HG03097 (cell line): ENCODE results near the gene RASGRP2.
"Not testable (repeated sequence)": the region's sequence is repeated elsewhere in the genome, so short reads cannot be mapped to it uniquely, and the experiment has no call there.

Experiments used
- ATAC-seq: cut with Tn5 transposase; IDR thresholded peaks from one replicate; pipeline ENCODE4 v1.9.1; 2021; ENCODE audit not compliant: unreplicated experiment, low FRiP score

The RASGRP2 gene

DNA sequence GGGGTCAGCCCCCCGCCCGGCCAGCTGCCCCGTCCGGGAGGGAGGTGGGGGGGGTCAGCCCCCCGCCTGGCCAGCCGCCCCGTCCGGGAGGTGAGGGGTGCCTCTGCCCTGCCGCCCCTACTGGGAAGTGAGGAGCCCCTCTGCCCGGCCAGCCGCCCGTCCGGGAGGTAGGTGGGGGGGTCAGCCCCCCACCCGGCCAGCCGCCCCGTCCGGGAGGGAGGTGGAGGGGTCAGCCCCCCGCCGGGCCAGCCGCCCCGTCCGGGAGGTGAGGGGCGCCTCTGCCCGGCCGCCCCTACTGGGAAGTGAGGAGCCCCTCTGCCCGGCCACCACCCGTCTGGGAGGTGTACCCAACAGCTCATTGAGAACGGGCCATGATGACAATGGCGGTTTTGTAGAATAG lies 42.0 kb downstream of the RASGRP2 start:
- ATAC-seq, result not testable (repeated sequence)

DNA sequence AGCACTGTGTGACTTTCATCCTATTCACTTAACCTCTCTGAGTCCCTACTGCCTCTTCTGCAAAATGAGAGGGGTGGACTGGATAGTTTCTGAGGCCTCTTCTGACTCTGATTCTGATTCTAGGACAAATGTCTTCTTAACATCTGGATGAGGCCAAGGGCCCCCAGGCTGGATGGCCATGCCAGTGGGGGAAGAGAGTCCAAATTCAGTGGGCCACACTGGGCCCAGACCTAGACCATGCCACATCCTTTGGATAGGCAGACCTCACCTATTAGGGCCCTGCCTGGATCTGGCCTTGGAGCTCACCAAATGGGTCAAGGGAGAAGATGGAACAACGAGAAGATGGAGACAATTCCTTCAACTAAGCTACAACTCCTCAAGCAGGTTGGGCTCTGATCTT lies 45.5 kb downstream of the RASGRP2 start:
- ATAC-seq, result no peak

DNA sequence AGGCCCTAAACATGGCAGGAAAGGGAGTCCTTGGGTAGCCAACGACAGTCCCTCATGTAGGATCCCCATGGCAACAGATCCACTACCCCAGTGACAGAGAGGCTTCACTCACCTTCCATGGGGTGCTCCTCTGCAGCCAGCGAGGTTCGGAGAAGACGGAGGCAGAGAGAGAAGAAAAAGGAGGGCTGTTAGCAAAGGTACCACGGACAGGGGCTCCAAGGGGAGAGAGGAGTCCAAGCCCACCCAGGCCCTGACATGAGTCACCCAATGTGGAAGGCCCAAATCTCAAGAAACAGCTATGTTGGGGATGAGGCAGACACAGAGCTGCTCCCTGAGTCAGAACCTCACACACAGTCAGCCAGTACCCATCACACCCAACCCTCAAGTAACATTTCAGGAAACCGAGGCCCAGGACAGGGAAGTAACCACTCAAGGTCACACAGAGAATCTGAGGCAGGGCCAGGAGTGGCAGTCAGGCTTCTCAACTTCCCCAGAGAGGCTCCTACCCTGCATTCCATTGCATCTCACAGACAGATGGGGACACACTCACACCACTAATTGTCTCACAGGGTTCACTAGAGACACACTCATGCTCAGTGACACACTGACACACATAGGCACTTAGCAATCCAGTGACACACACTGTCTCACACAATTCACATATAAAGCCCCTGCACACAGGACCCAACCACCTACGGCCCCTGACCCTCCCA lies 46.1 kb downstream of the RASGRP2 start:
- no peak for ATAC-seq

DNA sequence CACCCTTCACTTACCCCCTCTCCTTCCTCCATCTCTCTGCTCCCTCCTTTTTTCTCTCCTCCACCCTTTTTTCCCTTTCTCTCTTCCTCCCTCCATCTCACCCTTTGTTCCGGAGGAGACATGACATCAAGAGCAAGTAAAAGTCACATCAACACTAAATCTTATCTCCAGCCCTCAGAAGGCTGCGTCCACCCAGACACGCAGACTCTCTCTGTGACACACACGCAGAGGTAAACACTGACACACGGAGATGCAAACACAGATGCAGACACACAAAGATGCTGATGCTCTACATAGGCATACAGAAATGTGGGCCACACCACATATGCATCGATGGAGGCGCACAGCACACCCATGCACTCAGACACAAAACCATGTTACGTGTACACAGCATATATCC lies 47.9 kb downstream of the RASGRP2 start:
- ATAC-seq, result no peak

DNA sequence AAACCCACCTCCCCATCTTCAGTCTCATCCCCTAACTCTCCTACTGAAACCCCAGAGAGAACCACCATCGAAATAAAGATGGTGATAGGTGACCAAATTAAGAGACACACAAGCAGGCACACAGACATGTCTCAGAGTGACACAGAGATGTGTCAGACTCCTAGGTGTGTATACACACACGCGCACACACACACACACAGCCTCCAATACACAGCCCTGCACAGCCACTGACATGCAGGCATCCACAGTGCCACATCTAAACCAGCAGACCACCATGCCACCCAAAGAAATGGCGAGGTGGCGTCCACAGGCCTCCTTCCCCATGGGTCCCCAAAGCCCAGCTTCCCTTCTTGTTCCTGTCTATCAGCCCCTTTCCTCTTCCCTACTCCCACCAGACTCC lies 48.4 kb downstream of the RASGRP2 start:
- ATAC-seq, result no peak

DNA sequence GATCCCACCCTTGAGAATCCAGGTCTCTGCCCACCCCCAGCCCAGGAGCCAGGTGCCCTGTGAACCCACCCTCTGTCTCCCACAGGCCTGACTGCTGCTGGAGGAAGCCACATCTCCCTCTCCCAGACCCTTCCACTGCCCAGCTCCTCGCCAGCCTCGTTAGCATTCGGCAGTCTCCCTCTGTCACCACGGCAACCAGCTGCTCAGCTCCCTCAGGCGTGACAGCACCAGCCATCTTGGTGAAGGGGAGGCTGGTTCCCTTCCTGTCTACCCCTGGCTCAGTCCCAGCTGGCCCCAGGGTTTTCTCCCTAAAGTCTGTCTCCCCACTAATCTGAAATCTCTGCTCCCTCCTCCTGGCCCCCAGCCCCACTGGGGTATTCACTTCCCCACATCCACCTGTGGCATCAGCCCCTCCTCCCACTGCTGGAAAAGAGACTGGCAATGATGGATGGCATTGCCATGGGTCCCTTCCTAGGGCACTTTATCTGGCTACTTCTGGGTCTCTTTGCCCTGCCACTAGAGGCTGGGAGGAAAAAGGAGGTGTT lies 49.0 kb downstream of the RASGRP2 start:
- no peak for ATAC-seq

DNA sequence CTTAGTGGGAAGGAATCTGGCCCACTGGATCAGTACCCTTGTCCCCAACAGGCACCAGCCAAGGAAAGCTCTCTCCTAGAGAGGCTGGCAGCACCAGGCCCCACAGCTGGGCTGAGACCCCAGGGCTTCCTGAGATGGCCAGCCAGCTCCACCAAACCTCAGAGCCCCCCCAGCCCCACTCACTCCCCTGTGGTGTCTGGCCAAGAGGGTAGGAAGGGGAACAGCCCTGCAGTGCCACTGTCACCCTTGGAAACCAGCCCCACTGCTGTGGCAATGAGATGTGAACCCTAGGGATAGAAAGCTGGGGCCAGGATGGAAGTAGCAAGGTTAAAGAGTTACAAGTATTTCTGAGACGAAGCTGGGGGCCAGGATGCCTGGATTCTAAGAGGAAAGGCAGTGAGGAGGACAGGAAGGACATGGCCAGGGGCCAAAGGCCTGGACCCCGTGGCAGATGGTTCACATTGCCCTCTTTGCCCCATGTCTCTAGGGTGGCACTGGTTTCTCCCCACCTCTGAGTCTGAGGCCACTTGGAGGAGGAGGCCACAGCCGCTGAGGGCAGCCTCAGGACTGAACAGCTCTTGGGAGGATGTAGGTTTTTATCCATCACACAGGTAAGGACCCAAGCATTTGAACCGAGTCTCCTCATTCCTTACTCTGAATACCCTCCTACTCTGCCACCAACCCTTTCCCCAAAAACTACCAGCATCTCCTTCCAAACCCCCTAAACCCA lies 49.8 kb downstream of the RASGRP2 start:
- ATAC-seq, result no peak

DNA sequence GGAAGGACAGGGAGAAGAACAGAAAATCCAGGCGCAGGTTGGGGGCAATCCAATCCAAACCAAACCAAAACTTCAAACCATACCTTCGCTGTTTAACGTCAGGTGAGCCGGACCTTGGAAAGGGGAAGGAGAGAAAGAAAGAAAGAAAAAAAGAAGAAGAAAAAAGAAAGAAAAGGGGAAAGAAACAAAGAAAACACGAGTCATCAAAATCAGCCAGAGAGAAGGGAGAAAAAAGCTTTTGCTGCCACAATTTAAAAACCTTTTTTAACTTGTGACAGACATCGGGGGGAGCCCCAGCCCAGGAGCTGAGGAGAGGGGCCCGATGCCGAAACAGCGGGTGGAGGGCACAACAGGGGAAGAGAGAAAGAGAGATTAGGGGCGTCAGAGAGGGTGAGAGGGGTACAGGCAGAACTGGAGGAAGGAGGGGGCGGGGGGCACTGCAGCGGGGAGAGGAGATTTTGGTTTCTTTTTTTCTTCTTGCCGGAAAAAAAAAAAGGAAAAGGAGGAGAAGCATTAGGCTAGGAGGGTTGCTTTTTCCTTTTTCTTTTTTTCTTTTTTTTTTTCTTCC lies 51.1 kb downstream of the RASGRP2 start:
- no peak for ATAC-seq

DNA sequence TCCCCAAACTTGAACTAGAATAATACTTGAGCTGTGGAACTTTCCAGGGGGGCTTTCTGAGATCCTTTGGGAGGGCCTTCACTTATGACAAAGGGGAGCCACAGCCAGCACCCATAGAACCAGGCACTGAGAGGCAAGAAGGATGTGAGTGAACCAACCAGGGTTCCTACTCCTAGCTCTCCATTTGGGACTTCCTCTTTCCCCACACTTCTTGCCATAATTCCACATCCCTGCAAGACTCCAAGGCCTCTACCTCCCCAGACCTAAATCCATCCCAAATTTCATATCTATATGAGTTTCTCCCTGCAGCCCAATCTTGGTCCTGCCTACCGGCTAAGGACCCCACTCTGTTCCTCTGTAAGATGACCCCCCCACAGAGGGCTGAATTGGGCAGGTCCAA lies 52.4 kb downstream of the RASGRP2 start:
- no peak for ATAC-seq

DNA sequence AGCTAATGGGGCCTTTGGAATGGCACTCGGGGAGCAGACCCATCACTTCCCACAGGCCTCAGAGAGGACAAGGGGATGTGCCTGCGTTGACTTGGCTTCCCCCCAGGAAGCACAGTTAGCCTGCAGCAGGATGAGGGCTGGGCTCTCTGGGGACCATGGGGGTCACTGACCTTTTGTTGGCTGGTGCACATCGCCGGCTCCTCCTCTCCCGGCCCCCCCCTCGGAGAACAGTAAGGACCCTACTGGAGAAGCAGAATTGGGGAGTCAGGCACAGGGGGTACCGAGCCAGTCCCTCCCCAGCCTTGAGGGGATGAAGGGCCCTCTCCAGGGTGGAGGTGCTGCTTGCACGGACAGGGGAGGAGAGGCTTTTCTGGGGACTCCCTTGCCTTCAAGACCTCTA lies 53.7 kb downstream of the RASGRP2 start:
- ATAC-seq, result no peak

DNA sequence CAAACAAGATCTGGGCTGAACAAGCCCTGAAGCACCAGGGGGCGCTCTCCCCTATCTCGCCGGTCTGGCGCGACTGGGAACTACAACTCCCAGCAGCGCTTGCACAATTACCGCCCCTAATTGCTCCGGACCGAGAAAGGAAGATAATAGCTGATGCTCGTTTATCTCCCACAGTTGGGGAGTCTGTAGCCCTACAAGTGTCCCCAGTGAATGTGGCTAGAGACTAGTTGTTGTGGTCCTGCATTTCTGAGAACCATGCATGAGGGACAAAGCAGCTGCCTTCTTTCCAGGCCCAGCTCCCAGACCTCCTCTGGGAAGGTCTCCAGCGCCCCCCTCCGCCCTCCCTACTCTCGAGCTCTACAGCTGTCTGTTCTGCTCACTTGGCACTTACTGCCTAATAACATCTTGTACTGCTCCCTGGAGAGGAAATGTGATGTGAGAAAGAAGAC lies 55.4 kb downstream of the RASGRP2 start:
- ATAC-seq, result peak; percentile 67

DNA sequence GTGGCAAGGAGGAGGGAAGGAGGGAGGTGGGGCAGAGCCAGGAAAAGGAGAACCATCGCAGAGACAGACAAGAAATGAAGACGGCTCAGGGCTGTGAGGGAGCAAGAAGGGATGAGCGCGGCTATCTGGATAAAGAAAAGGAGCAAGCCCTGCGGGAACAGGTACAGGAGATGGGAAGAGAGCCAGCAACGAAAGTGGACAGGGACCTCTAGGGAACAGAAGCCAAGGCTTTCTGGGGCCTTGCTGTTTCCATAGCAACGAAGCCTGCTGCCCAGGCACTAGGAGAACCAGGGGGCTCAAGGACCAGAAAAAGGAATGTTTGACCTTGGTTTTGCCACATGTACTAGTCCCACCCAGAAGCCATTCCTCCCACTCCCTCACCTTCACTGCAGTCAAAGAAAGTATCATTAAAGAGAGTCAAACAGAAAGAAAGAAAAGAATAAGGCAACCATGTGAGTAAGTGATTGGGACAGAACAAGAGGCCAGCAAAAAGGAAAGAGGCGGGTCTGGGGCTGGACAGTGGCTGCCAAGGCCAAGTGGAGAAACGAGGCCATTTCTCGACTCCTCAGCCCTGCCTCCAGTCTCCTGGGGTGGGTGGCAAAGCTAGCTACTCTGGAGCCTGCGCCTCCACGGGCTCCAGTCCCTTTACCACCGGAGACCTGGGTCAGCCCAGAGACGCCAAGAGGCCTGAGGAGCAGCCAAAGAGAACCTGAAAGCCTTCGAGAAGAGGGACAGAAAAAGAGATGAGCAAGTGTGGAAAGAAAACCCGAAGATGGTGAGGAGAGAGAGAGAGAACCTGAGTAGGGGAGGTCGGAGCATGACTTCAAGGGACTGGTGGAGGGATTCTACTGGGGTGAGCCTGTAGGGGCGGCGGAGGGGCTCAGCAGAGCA lies 56.1 kb downstream of the RASGRP2 start:
- no peak for ATAC-seq

DNA sequence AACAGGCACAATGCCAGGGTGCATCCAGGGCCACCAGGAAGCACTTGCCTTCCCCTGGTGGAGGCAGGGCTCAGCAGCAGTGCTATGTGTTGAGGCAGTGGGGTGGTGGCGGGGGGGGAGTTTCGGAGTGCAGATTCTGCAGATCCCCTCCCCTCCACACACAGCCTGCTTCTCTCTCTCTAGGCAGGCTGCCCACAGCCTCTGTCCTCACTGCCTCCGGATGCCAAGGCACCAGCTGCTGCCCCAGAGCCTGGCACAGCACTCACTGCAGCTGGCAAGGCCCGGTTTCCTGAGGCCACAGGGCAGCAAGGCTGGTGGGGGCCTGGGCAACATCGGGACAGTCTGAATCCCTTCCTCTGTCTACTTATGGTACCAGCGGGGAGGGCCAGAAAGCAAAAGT lies 56.7 kb downstream of the RASGRP2 start:
- ATAC-seq, result no peak

DNA sequence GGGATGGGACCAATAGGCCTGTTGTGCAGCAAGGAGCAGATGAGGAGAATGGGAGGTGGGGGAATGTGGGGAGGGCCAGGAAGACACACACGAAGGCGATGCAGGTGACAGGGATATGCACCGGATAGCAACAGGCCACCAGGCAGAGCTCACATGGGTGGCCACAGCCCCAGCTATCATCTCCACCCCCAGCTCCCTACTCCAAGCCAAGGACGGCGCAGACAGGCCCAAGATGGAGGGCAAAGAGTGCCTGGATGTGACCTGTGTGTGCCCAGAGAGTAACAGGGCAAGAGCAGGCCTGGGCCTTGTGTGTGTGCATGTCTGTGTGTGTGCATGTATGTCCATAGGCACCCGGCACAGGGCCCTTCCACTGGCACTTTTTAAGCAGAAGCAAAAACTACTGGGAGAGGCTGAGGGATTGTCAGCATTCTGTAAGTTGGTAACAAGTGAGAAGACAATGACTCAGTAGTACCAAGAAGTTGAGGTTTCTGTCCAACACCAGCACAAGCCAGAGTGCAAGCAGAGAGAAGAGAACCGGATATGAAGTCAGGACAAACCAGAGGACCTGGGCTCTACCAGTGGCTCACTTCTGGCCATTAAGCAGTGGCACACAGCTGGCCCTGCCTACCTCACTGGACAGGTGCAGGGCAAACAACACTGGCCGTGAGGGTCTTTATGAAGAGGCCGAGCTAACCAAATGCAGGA lies 57.3 kb downstream of the RASGRP2 start:
- no peak for ATAC-seq

DNA sequence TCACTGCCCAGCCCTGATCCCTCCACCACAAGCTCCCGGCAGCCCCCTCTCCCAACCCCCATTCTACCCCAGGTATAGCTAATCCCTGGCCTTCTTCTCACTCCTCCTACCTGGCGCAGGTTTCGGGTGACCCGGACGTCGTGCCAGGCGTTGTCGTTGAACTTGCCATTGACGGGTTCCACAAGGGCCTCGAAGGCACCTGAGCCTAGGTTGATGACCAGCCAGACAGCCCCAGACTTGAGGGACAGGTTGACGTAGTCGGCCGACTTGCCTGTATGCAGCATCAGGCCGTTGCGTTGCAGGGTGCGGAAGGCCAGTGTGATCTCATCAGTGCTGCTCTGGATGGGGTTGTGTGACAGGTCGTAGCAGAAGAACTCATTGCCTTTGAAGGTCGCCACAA lies 58.4 kb downstream of the RASGRP2 start:
- no peak for ATAC-seq

DNA sequence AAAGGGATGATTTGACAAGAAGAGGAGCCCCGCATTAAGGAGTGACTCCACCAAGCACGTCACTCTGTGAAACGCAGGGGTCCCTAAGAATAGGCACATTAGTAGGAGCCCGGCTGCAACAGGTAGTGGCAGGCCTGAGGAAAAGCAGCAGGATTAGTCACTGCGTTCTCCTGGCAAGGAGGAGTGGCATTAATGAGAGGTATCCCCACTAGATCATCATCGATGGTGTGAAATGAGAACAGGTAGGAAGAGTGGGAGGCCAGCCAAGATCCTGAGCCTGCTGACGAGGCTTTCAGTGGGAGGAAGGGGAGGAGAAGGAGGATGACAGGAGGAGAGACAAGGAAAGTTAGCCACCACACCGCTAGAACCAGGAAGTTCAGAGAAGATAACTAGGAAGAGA lies 59.6 kb downstream of the RASGRP2 start:
- no peak for ATAC-seq

DNA sequence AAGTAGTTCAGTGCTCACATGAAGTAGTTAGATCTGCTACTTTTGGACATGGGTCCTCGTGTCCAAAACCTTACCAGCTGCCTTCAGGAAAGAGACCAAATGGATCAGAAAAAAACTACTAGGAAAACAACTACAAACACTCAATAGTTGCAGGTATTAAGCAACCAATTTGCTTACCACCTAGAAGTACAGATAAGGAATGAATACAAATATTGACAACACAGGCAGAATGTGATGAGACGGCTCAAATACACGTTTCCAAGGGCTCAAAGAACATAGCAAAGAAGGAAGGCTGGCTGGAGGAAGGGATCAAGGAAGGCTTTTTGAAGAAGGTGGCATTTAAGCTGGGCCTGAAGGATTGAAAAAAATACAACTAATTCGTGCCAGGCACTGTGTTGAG lies 62.8 kb downstream of the RASGRP2 start:
- ATAC-seq, result no peak

DNA sequence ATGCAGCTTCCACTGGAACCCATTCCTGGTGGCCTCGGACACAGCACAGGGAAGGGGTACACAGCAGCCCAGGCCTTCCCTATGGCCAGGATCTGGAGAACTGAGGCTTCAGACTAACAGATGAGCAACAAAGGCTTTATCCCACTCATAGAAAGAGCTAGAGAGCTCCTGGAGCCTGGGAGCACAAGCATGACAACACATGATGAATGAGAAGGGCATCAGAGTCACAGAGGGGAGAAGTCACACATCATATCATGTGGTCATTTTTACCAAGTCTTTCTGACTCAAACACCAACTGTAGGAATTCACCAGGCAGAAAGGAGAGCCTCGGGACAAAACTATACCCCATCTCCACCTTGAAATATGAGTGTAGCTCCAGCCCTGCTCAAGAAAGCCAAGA lies 64.1 kb downstream of the RASGRP2 start:
- ATAC-seq, result no peak

DNA sequence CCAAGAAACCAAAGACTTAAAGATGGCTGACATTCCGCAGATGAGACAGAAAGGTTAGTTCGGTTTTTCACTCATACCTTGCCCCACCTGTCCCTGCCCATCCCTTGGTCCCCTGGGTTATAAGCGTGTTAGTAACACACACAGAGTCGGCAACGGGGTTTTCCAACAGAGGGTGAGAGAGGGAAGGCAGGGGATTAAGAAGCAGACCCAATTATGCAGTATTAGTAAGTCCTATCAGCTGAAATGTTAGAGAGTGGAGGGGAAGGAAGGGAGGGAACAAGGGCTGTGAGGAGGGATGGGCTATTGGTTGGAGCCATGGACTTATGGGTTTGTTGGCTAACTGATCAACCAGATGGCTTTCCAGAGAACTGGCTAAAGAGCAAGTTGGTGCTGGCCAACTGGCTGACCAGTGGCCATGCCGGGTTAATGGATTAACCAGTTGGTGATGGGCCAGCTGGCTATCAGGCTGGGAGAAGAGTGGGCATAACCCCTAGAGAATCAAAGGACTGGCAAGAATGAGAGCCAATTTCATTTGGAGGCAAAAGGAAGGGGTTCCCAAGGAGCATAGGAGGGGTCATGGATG lies 66.4 kb downstream of the RASGRP2 start:
- ATAC-seq, result no peak
